Tibial nerve (tissue), 4 donors: ENCODE results near the gene SLC25A30.

Experiments used
- EP300 ChIP-seq, 2 donors: sonication (generic); formaldehyde crosslinking; IDR thresholded peaks; one replicate each; pipeline ENCODE4 v1.6.1; 2017; ENCODE audit warnings: antibody characterized with exemption in 2 of 2, mild to moderate bottlenecking in 1 of 2
- POLR2A ChIP-seq, 2 donors: fragments of 450-650 bp; IDR thresholded peaks; one replicate each; pipeline ENCODE4 v1.6.1; 2017; ENCODE audit warnings: antibody characterized with exemption in 2 of 2, mild to moderate bottlenecking in 2 of 2, moderate library complexity in 2 of 2
- TF ChIP-seq, protein P1 (sequence below), 5 experiments: fragments of 200-600 bp in 3 of 5; fragments of 450-650 bp in 2 of 5; sonication (generic) in 3 of 5; IDR thresholded peaks; one replicate each; pipeline ENCODE4 v1.5.1; 2016 to 2019; ENCODE audit warnings: antibody characterized with exemption in 5 of 5, mild to moderate bottlenecking in 3 of 5, moderate library complexity in 2 of 5

DNA sequence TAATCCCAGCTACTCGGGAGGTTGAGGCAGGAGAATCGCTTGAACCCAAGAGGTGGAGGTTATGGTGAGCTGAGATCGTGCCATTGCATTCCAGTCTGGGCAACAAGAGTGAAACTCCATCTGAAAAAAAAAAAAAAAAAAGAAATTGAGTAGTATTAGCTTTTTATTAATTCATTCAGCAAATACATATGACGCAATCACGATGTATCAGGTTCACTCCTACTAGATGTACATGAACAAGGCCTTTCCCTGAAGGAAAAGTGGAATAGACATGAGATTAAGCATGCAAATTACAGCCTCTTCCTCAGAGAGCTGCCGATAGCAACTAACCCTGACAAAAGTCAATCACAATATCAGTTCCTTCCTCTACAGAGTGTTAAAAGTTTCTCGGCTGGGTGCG, 68.0 kb downstream of the SLC25A30 start:
- TF ChIP-seq, protein P1, sequence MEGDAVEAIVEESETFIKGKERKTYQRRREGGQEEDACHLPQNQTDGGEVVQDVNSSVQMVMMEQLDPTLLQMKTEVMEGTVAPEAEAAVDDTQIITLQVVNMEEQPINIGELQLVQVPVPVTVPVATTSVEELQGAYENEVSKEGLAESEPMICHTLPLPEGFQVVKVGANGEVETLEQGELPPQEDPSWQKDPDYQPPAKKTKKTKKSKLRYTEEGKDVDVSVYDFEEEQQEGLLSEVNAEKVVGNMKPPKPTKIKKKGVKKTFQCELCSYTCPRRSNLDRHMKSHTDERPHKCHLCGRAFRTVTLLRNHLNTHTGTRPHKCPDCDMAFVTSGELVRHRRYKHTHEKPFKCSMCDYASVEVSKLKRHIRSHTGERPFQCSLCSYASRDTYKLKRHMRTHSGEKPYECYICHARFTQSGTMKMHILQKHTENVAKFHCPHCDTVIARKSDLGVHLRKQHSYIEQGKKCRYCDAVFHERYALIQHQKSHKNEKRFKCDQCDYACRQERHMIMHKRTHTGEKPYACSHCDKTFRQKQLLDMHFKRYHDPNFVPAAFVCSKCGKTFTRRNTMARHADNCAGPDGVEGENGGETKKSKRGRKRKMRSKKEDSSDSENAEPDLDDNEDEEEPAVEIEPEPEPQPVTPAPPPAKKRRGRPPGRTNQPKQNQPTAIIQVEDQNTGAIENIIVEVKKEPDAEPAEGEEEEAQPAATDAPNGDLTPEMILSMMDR (IDR thresholded peaks at IDR 0.05), result no peak
- no peak for TF ChIP-seq EP300 (IDR thresholded peaks at IDR 0.05)
- TF ChIP-seq POLR2A (IDR thresholded peaks at IDR 0.05), result no peak
